ENCODE results near the gene CPA4.

DNA sequence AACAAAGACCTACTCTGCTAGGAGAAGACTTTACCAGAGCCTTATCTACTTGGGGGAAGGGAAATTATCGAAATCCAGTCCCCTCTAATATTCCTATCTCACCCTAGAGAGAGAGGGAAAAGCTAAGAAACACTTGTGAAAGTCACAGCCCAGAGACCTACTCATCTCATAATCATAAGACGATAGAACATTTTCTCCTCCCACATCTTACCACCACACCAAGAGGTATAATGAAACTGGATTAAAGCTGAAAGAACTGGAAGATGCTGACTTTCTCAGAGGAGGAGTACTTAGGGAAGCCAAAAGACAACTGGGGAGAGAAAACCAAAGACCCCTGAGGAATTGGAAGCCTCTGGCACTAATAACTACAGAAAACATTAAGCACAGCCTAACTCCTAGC is 40.9 kb downstream of the CPA4 start:
- TF ChIP-seq POLR2A (IDR thresholded peaks at IDR 0.05): no peak
- TF ChIP-seq, protein P1, sequence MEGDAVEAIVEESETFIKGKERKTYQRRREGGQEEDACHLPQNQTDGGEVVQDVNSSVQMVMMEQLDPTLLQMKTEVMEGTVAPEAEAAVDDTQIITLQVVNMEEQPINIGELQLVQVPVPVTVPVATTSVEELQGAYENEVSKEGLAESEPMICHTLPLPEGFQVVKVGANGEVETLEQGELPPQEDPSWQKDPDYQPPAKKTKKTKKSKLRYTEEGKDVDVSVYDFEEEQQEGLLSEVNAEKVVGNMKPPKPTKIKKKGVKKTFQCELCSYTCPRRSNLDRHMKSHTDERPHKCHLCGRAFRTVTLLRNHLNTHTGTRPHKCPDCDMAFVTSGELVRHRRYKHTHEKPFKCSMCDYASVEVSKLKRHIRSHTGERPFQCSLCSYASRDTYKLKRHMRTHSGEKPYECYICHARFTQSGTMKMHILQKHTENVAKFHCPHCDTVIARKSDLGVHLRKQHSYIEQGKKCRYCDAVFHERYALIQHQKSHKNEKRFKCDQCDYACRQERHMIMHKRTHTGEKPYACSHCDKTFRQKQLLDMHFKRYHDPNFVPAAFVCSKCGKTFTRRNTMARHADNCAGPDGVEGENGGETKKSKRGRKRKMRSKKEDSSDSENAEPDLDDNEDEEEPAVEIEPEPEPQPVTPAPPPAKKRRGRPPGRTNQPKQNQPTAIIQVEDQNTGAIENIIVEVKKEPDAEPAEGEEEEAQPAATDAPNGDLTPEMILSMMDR (IDR thresholded peaks at IDR 0.05): no peak
